IMR-90 (cell line): ENCODE measurements around the gene CNOT10.

ENCODE experiments used
- BHLHE40 ChIP-seq: fragments of 150-350 bp; IDR thresholded peaks from 2 replicates; pipeline ENCODE4 v1.6.1; 2016; ENCODE audit warnings: mild to moderate bottlenecking, low read depth, low read length
- CEBPB ChIP-seq: IDR thresholded peaks from 2 replicates; pipeline ENCODE4 v1.6.1; 2012; ENCODE audit warnings: low read depth, low read length, improper control_type of control experiment
- CTCF ChIP-seq: conservative IDR thresholded peaks from 2 replicates; pipeline ENCODE4 v1.5.1; 2012; ENCODE audit warnings: mild to moderate bottlenecking, low read depth, low read length, improper control_type of control experiment
- MAFK ChIP-seq: IDR thresholded peaks from 2 replicates; pipeline ENCODE4 v1.6.1; 2012; ENCODE audit warnings: low read depth, low read length, improper control_type of control experiment
- MAZ ChIP-seq: IDR thresholded peaks from 2 replicates; pipeline ENCODE4 v1.6.1; 2012; ENCODE audit warnings: low read depth, mild to moderate bottlenecking, low read length, improper control_type of control experiment, moderate library complexity, borderline replicate concordance
- POLR2A ChIP-seq: IDR thresholded peaks from 2 replicates; pipeline ENCODE4 v1.6.1; 2012; ENCODE audit warnings: mild to moderate bottlenecking, low read depth, low read length
- RFX5 ChIP-seq: IDR thresholded peaks from 2 replicates; pipeline ENCODE4 v1.8.0; 2012; ENCODE audit warnings: low read depth, mild to moderate bottlenecking, low read length, moderate library complexity
- SMC3 ChIP-seq: fragments of 150-350 bp; IDR thresholded peaks from 2 replicates; pipeline ENCODE4 v1.6.1; 2016; ENCODE audit warnings: low read depth, mild to moderate bottlenecking, antibody characterized with exemption, low read length, moderate library complexity
- TF ChIP-seq, protein P1 (sequence below): fragments of 150-350 bp; IDR thresholded peaks from 2 replicates; pipeline ENCODE4 v1.6.1; 2017; ENCODE audit warnings: mild to moderate bottlenecking, antibody characterized with exemption, low read length, low read depth

DNA sequence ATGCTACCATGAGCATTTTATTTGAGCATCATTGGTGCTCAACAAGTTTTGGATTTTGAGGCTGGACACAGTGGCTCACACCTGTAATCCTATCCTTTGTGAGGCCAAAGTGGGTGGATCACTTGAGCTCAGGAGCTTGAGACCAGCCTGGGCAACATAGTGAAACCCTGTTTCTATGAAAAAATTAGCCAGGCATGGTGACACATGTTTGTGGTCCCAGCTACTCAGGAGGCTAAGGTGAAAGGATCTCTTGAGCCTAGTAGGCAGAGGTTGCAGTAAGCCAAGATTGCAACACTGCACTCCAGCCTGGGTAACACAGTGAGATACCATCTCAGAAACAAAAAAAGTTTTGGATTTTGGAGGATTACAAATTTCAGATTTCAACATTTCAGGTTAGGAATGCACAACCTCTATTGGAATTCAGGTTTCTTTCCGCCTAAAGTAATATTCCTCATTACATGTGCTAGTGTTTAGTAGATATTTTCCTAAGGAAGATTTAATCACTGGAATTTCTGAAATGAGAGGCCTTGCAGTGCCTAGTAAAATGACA is 27.6 kb downstream of the CNOT10 start:
- no peak for TF ChIP-seq CTCF
- TF ChIP-seq CEBPB = no peak
- TF ChIP-seq POLR2A = no peak
- TF ChIP-seq, protein P1, sequence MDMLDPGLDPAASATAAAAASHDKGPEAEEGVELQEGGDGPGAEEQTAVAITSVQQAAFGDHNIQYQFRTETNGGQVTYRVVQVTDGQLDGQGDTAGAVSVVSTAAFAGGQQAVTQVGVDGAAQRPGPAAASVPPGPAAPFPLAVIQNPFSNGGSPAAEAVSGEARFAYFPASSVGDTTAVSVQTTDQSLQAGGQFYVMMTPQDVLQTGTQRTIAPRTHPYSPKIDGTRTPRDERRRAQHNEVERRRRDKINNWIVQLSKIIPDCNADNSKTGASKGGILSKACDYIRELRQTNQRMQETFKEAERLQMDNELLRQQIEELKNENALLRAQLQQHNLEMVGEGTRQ = no peak
- no peak for TF ChIP-seq SMC3
- no peak for TF ChIP-seq RFX5
- TF ChIP-seq BHLHE40 = no peak
- no peak for TF ChIP-seq MAZ
- no peak for TF ChIP-seq MAFK
